IMR-90 (cell line): ENCODE measurements around the gene UACA. TPM values are rescaled to one million over a fixed set of nuclear protein-coding genes. Genes with fewer than 3 reads are reported as not detected.

Experiments
- ATAC-seq: fragments of 200-7000 bp; cut with Tn5 transposase; 2 replicates; pipeline ENCODE4 v1.9.1; 2020; ENCODE audit warnings: low read depth, mild to moderate bottlenecking, moderate library complexity
- BruUV-seq: library from RNA; stranded (reverse); fragments of 400-500 nt; replicated peaks from 2 replicates; lab custom pipeline; 2021; lab: Mats Ljungman, UMichigan
- CTCF ChIA-PET: fragments of 300-600 bp; formaldehyde crosslinking; extraction: SDS; loops from one replicate; lab custom pipeline; 2021; ENCODE audit warnings: antibody characterized with exemption; lab: Yijun Ruan, JAX
- POLR2A ChIA-PET: fragments of 300-600 bp; sonication (Branson Sonifier 250); formaldehyde crosslinking; loops from one replicate; lab custom pipeline; 2022; ENCODE audit warnings: antibody characterized with exemption; ENCODE audit not compliant: unreplicated experiment; lab: Charles Lee
- DNase-seq: peaks from one replicate; pipeline ENCODE4 v3.0.0; 2013
- H2AFZ ChIP-seq: replicated peaks from 2 replicates; pipeline ENCODE3; 2013; ENCODE audit warnings: low read length, mild to moderate bottlenecking; ENCODE audit not compliant: poor library complexity
- H2AK5ac ChIP-seq: 2 replicates; pipeline ENCODE4 v1.6.1; 2013; ENCODE audit warnings: low read depth, low read length, inconsistent platforms
- H2AK9ac ChIP-seq: replicated peaks from 2 replicates; pipeline ENCODE3; 2013; ENCODE audit warnings: mild to moderate bottlenecking, low read depth, low read length, moderate library complexity; ENCODE audit not compliant: poor library complexity
- H2BK120ac ChIP-seq: 2 replicates; pipeline ENCODE4 v1.6.1; 2013; ENCODE audit warnings: low read depth, low read length, inconsistent platforms
- H2BK15ac ChIP-seq: 3 replicates; pipeline ENCODE4 v1.6.1; 2013; ENCODE audit warnings: low read depth, low read length, inconsistent platforms
- H2BK20ac ChIP-seq: 2 replicates; pipeline ENCODE4 v1.6.1; 2013; ENCODE audit warnings: low read depth, mild to moderate bottlenecking, inconsistent platforms, low read length, moderate library complexity
- H2BK5ac ChIP-seq: 2 replicates; pipeline ENCODE4 v1.6.1; 2013; ENCODE audit warnings: mild to moderate bottlenecking, low read depth, low read length, inconsistent platforms; ENCODE audit not compliant: poor library complexity, severe bottlenecking
- H3K14ac ChIP-seq: replicated peaks from 2 replicates; pipeline ENCODE4 v1.6.1; 2013; ENCODE audit warnings: low read depth, low read length, inconsistent platforms
- H3K18ac ChIP-seq: 2 replicates; pipeline ENCODE4 v1.6.1; 2013; ENCODE audit warnings: low read depth, low read length, control low read depth
- H3K23ac ChIP-seq: 2 replicates; pipeline ENCODE4 v1.6.1; 2013; ENCODE audit warnings: low read depth, low read length, inconsistent platforms
- H3K27ac ChIP-seq: 2 replicates; pipeline ENCODE4 v1.5.1; 2013; ENCODE audit warnings: mild to moderate bottlenecking, control low read depth, low read length; ENCODE audit not compliant: insufficient read depth
- H3K27me3 ChIP-seq: 2 replicates; pipeline ENCODE4 v1.6.1; 2013; ENCODE audit warnings: low read length; ENCODE audit not compliant: control insufficient read depth, insufficient read depth
- H3K36me3 ChIP-seq: 2 replicates; pipeline ENCODE4 v1.6.1; 2013; ENCODE audit warnings: low read length, mixed read lengths; ENCODE audit not compliant: control insufficient read depth, insufficient read depth
- H3K4ac ChIP-seq: 2 replicates; pipeline ENCODE4 v1.6.1; 2013; ENCODE audit warnings: low read depth, low read length, inconsistent platforms
- H3K4me1 ChIP-seq: 2 replicates; pipeline ENCODE4 v1.6.1; 2013; ENCODE audit warnings: low read length, mixed read lengths; ENCODE audit not compliant: control insufficient read depth, insufficient read depth
- H3K4me2 ChIP-seq: 2 replicates; pipeline ENCODE4 v1.6.1; 2013; ENCODE audit warnings: low read depth, mild to moderate bottlenecking, control low read depth, low read length, moderate library complexity
- H3K4me3 ChIP-seq: 2 replicates; pipeline ENCODE4 v1.5.1; 2013; ENCODE audit warnings: low read depth, mild to moderate bottlenecking, control low read depth, low read length, moderate library complexity; ENCODE audit not compliant: insufficient read depth
- H3K56ac ChIP-seq: 2 replicates; pipeline ENCODE4 v1.6.1; 2013; ENCODE audit warnings: low read length, inconsistent platforms; ENCODE audit not compliant: insufficient read depth; ENCODE audit errors: extremely low read depth
- H3K79me1 ChIP-seq, 2 experiments: 2 replicates each; pipeline ENCODE4 v1.6.1; 2013; ENCODE audit warnings: low read length in 2 of 2, inconsistent platforms in 1 of 2, low read depth in 1 of 2
- H3K9ac ChIP-seq: 2 replicates; pipeline ENCODE4 v1.6.1; 2013; ENCODE audit warnings: low read depth, low read length, control low read depth
- H3K9me1 ChIP-seq: 2 replicates; pipeline ENCODE4 v1.6.1; 2013; ENCODE audit warnings: low read length, inconsistent platforms; ENCODE audit not compliant: insufficient read depth
- H3K9me3 ChIP-seq: 2 replicates; pipeline ENCODE4 v1.6.1; 2013; ENCODE audit warnings: low read length; ENCODE audit not compliant: control insufficient read depth, insufficient read depth
- H4K20me1 ChIP-seq: 2 replicates; pipeline ENCODE4 v1.6.1; 2013; ENCODE audit warnings: low read length, inconsistent platforms; ENCODE audit not compliant: insufficient read depth
- H4K5ac ChIP-seq: 2 replicates; pipeline ENCODE4 v1.6.1; 2013; ENCODE audit warnings: mild to moderate bottlenecking, low read depth, low read length, control low read depth
- H4K8ac ChIP-seq, 2 experiments: 2 replicates each; pipeline ENCODE4 v1.6.1; 2013; ENCODE audit warnings: low read depth in 2 of 2, low read length in 2 of 2, control low read depth in 1 of 2, inconsistent platforms in 1 of 2
- H4K91ac ChIP-seq: 2 replicates; pipeline ENCODE4 v1.6.1; 2013; ENCODE audit warnings: low read depth, low read length, inconsistent platforms; ENCODE audit not compliant: insufficient read depth
- CHD1 ChIP-seq: IDR thresholded peaks from 2 replicates; pipeline ENCODE4 v1.6.1; 2012; ENCODE audit warnings: low read depth, low read length, improper control_type of control experiment
- MAFK ChIP-seq: IDR thresholded peaks from 2 replicates; pipeline ENCODE4 v1.6.1; 2012; ENCODE audit warnings: low read depth, low read length, improper control_type of control experiment
- WGBS, 2 experiments: methylation state at CpG; one replicate each; pipeline versions ENCODE4 v1.1.5 to v1.1.7; 2013; ENCODE audit warnings: missing lambda C conversion rate in 2 of 2; ENCODE audit not compliant: insufficient read length in 1 of 2; ENCODE audit errors: extremely low coverage in 2 of 2; 5-methylcytosine and 5-hydroxymethylcytosine counted together
- dilution Hi-C: fragments of 300-500 bp; cut with HindIII; formaldehyde crosslinking; loops from one replicate; pipeline ENCODE4 v1.14.3; 2018; ENCODE audit warnings: low sequenced_read_pairs; ENCODE audit not compliant: unreplicated experiment
- in situ Hi-C: fragments of 300-500 bp; cut with MboI; formaldehyde crosslinking; loops from 3 replicates; pipeline ENCODE4 v1.14.3; 2019; ENCODE audit warnings: low sequenced_read_pairs, inconsistent platforms, mixed read lengths
- intact Hi-C: fragments of 100-400 bp; cut with micrococcal nuclease; formaldehyde crosslinking; loops from 2 replicates; pipeline ENCODE4 v1.10.0; 2022
- polyA plus RNA-seq, 3 experiments: library from polyadenylated mRNA; depleted of rRNA; stranded (reverse); fragments of >200 nt; gene quantifications; 2 replicates each; pipeline ENCODE4 v1.2.3, GENCODE V29; 2012; ENCODE audit warnings: low replicate concordance in 1 of 3
- total RNA-seq: library from RNA; depleted of rRNA; stranded (reverse); fragments of >200 nt; gene quantifications from 2 replicates; pipeline ENCODE4 v1.2.3, GENCODE V29; 2012

Gene UACA
- total and polyA plus RNA-seq, 2 of the 4 experiments (the other 2 are of a cell fraction), result 156 to 507 TPM

DNA sequence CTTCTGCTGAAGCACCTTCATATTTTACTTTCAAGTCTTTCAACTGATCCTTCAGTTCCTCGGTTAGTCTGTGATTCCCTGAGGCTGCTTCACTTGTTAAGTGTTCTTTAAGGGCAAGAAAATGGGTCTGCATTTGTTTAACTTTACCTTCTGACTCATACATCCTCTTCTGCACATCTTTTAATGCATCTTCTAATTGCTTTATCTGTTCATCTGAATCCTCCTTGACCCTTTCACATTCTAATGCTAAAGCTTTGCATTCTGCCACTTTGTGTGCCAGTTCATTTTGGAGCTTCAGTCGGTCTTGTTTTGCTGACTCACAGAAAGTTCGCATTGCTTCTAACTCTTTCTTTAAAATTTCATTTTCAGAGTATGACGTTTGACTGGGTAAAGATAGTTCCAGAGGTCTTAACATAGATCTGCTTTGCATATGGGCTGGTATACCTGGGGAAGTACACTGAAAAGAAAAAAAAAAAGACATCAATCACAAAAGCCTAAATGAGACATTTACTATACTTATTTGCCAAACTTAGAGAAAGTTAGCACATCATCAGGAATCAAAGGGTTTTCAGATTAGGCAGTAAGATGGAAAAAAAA, 94.3 kb downstream of the UACA start:
- DNase-seq, result no peak
- Histone ChIP-seq H2AK5ac (no peak overlapping the region), H3K56ac (no peak overlapping the region), H4K8ac (no peak overlapping the region), H3K79me1 (peaks cover 4 to 31% of the 10 kb centered on the region in 2 experiments; a peak in 3 of 4 replicates), H3K27me3 (no peaks in the 10 kb centered on the region), H3K9ac (no peak overlapping the region), H3K9me3 (no peaks in the 10 kb centered on the region), H3K18ac (no peak overlapping the region), H3K14ac (no peak overlapping the region), H3K9me1 (peaks cover 6% of the 10 kb centered on the region; the same call in 1 of the 2 replicates), H4K20me1 (peaks cover 5% of the 10 kb centered on the region; the same call in 1 of the 2 replicates), H4K5ac (no peak overlapping the region), H2BK20ac (no peak overlapping the region), H3K4ac (no peak overlapping the region), H3K4me1 (peaks cover 8% of the 10 kb centered on the region), H2BK120ac (no peak overlapping the region), H3K4me2 (no peak overlapping the region), H2BK15ac (no peak overlapping the region), H3K23ac (no peak overlapping the region), H3K27ac (no peak overlapping the region), H2AK9ac (no peak overlapping the region), H2AFZ (no peak overlapping the region), H3K4me3 (no peak overlapping the region), H3K36me3 (peaks cover 19% of the 10 kb centered on the region), H4K91ac (no peak overlapping the region), H2BK5ac (no peak overlapping the region)
- ATAC-seq, result no peak
- ChIA-PET POLR2A (interaction anchor here (0.7 kb wide), 1 partner anchor 311 kb away, joined by 3 read pairs; no protein-coding TSS in a partner anchor), CTCF (interaction anchor here (0.6 to 1.1 kb wide), 4 partner anchors 53 to 738 kb away, joined by 3 to 4 read pairs (median 4); no protein-coding TSS in a partner anchor)
- no CpG with 5 or more reads among the region's 4 CpGs for WGBS, 2 experiments
- intact Hi-C loops, result no loop called here
- in situ Hi-C loops, result no loop called here
- TF ChIP-seq MAFK (peak; percentile 53), CHD1 (no peak)
- dilution Hi-C loops, result no loop called here
- no TSS peak for BruUV-seq
